CD8-positive, alpha-beta memory T cell (primary cell): ENCODE results near the gene POLR3G. TPM values are rescaled to one million over a fixed set of nuclear protein-coding genes. Genes with fewer than 3 reads are reported as not detected.

Source experiments
- CTCF ChIA-PET: fragments of 350-600 bp; sonication (Branson Sonifier 250); formaldehyde crosslinking; loops from one replicate; lab custom pipeline; 2021; ENCODE audit warnings: antibody characterized with exemption; lab: Charles Lee
- POLR2A ChIA-PET: fragments of 350-600 bp; sonication (Branson Sonifier 250); formaldehyde crosslinking; loops from one replicate; lab custom pipeline; 2021; ENCODE audit warnings: antibody characterized with exemption; lab: Charles Lee
- DNase-seq, 5 donors: peaks; one replicate each; pipeline versions ENCODE4 v3.0.0 to v3.0.0-alpha.2; 2020 to 2022; ENCODE audit warnings: mixed read lengths in 1 of 5
- H3K27ac ChIP-seq: one replicate; pipeline ENCODE4 v1.7.0; 2013; ENCODE audit warnings: low read depth, mild to moderate bottlenecking, low read length, moderate library complexity
- H3K27me3 ChIP-seq: 2 replicates; pipeline ENCODE4 v1.7.0; 2013; ENCODE audit warnings: low read length, mild to moderate bottlenecking; ENCODE audit not compliant: insufficient read depth, poor library complexity, severe bottlenecking
- H3K36me3 ChIP-seq: 2 replicates; pipeline ENCODE4 v1.7.0; 2013; ENCODE audit warnings: mild to moderate bottlenecking, low read length, moderate library complexity; ENCODE audit not compliant: insufficient read depth
- H3K4me1 ChIP-seq: 2 replicates; pipeline ENCODE4 v1.7.0; 2013; ENCODE audit warnings: mild to moderate bottlenecking, low read length, moderate library complexity; ENCODE audit not compliant: insufficient read depth
- H3K4me3 ChIP-seq: 2 replicates; pipeline ENCODE4 v1.7.0; 2013; ENCODE audit warnings: mild to moderate bottlenecking, low read length
- H3K9me3 ChIP-seq: 2 replicates; pipeline ENCODE4 v1.7.0; 2013; ENCODE audit warnings: mild to moderate bottlenecking, low read length
- H3K27ac Mint-ChIP-seq, 8 donors: one replicate each; pipeline ENCODE4 v1.8.0; 2020 to 2021; ENCODE audit warnings: mixed read lengths in 8 of 8, mild to moderate bottlenecking in 6 of 8, inconsistent platforms in 3 of 8, moderate library complexity in 3 of 8
- H3K27me3 Mint-ChIP-seq, 2 donors: one replicate each; pipeline ENCODE4 v1.8.0; 2020 to 2021; ENCODE audit warnings: mixed read lengths in 2 of 2, mild to moderate bottlenecking in 1 of 2, moderate library complexity in 1 of 2
- H3K36me3 Mint-ChIP-seq, 3 donors: one replicate each; pipeline ENCODE4 v1.8.0; 2020 to 2021; ENCODE audit warnings: mixed read lengths in 3 of 3, inconsistent platforms in 1 of 3, mild to moderate bottlenecking in 1 of 3
- H3K4me1 Mint-ChIP-seq, 3 donors: one replicate each; pipeline ENCODE4 v1.8.0; 2020 to 2021; ENCODE audit warnings: mixed read lengths in 3 of 3, inconsistent platforms in 1 of 3, mild to moderate bottlenecking in 1 of 3
- H3K4me3 Mint-ChIP-seq, 7 donors: one replicate each; pipeline ENCODE4 v1.8.0; 2020 to 2021; ENCODE audit warnings: mixed read lengths in 7 of 7, mild to moderate bottlenecking in 6 of 7, moderate library complexity in 4 of 7, inconsistent platforms in 2 of 7
- H3K9me3 Mint-ChIP-seq, 5 donors: one replicate each; pipeline ENCODE4 v1.8.0; 2020 to 2022; ENCODE audit warnings: mixed read lengths in 5 of 5, mild to moderate bottlenecking in 3 of 5, moderate library complexity in 2 of 5, inconsistent platforms in 1 of 5
- polyA plus RNA-seq: library from polyadenylated mRNA; unstranded; fragments of 300-500 nt; fragmentation: Illumina TruSeq; gene quantifications from one replicate; pipeline ENCODE4 v1.2.3, GENCODE V29; 2021
- total RNA-seq, 2 experiments: library from RNA; stranded (reverse); gene quantifications; one replicate each; pipeline ENCODE4 v1.2.3, GENCODE V29; 2021

Gene POLR3G
- total and polyA plus RNA-seq, 3 experiments from 2014 or later = 1.3 to 15.1 (median 14.7) TPM

DNA sequence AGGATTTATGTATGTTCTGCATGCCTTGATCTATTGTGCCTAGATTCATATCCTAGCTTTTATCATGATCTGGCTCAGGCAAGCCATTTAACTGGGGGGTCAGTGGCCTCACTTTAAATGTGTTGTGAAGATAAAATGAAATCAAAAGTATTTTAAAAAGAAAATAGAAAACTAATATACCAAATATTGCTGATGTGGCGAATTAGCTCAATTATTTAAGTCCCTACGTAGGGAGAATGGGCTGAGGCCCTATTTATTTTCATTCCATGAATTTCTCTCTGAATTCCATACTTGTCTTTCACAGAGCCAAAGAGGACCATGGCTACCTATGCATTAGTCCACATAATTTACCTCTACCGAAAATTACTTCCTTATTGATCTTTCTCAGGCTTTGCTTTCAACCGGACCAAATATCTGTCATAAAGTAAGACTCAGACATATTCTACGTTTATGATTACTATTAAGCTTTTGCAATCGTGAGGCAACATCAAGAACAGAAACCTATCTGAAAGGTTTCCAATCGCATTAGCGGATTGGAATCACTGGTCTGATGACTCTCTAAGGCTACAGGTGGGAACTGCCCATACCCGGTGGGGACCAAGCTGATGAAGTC is 1.8 kb upstream of the POLR3G start:
- peak overlapping the region; percentile 87 for H3K4me3 ChIP-seq
- Mint-ChIP-seq H3K4me1 (peaks cover 35 to 60% (median 57%) of the 10 kb centered on the region in 3 donors), H3K27me3 (no peaks in the 10 kb centered on the region), H3K36me3 (peaks cover 13 to 38% (median 33%) of the 10 kb centered on the region in 3 donors), H3K9me3 (peaks cover 4 to 25% (median 15%) of the 10 kb centered on the region in 5 donors), H3K4me3 (peak overlapping the region; percentile 95 to 100 (median 98)), H3K27ac (peak overlapping the region in 6 of 8 donors; percentile 50 to 97 (median 92))
- CTCF ChIA-PET = interaction anchor here (1.2 to 2.3 kb wide), 5 partner anchors 10 to 63 kb away, joined by 3 to 11 read pairs (median 5); partner anchors contain the start of genes CETN3 and LYSMD3
- H3K9me3 ChIP-seq = peaks cover 3% of the 10 kb centered on the region
- H3K36me3 ChIP-seq = no peaks in the 10 kb centered on the region
- no peak for DNase-seq
- peaks cover 15% of the 10 kb centered on the region for H3K4me1 ChIP-seq
- no peaks in the 10 kb centered on the region for H3K27me3 ChIP-seq
- POLR2A ChIA-PET = interaction anchor here (1.7 to 3.2 kb wide), 2 partner anchors 57 to 63 kb away, joined by 6 to 36 read pairs; partner anchors contain the start of genes CETN3 and LYSMD3
- peak overlapping the region; percentile 80 for H3K27ac ChIP-seq

DNA sequence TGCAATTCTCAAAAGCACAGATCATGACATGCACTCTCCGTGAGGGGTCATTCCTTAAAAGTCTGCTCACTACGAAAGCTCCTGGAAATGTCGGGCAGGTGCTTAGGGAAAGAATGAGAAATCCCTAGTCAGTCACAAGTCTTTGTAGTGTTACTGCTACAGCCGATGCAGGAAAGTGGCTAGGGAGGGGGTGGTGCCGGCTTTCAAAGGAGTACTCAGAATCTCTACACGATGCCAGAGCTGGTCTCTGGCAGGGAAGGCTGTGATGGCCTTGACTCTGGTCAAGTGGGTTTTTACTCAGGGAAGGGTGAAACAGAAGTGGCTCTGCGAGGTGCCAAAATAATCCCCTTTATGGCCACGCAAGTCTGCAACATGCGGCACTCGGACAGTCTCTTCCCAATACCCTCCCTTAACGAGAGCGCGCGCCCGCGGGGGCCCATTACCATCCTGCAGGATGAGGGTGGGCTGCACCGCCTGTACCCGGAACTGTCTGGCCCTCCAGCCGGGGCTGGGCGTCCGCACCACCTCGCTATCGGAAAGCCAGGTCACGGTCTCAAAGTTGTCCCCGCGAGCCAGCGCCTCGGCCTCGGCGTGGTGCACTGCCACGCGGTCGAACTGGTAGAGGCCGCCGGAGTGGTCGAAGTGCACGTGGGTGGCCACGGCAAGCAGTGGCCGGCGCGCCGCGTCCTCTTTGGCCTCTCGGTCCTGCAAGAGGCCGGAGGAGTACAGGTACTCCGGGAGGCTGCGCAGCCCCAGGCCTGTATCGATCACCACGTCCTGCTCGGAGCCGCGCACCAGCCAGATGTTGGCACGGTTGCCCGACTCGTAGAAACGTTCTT is 1.0 kb upstream of the POLR3G start:
- peak overlapping the region; percentile 95 to 100 (median 98) for H3K4me3 Mint-ChIP-seq
- DNase-seq = peak in 3 of 5 donors; percentile 4 to 54 (median 8)
- H3K27ac Mint-ChIP-seq = peak overlapping the region; percentile 90 to 98 (median 95)
- Histone ChIP-seq H3K4me3 (peak overlapping the region; percentile 87), H3K4me1 (peaks cover 15% of the 10 kb centered on the region), H3K9me3 (no peaks in the 10 kb centered on the region), H3K36me3 (no peaks in the 10 kb centered on the region), H3K27ac (peak overlapping the region; percentile 80), H3K27me3 (no peaks in the 10 kb centered on the region)
- peaks cover 2 to 17% (median 10%) of the 10 kb centered on the region in 5 donors for H3K9me3 Mint-ChIP-seq
- CTCF ChIA-PET = interaction anchor here (0.9 to 2.3 kb wide), 10 partner anchors 7 to 907 kb away, joined by 3 to 19 read pairs (median 5); partner anchors contain the start of genes CETN3 and LYSMD3
- peaks cover 7 to 30% (median 26%) of the 10 kb centered on the region in 3 donors for H3K36me3 Mint-ChIP-seq
- POLR2A ChIA-PET = interaction anchor here (1.2 to 3.2 kb wide), 5 partner anchors 55 to 907 kb away, joined by 5 to 36 read pairs (median 6); partner anchors contain the start of genes CETN3 and LYSMD3
- H3K4me1 Mint-ChIP-seq = peaks cover 35 to 59% (median 57%) of the 10 kb centered on the region in 3 donors
- H3K27me3 Mint-ChIP-seq = no peaks in the 10 kb centered on the region

DNA sequence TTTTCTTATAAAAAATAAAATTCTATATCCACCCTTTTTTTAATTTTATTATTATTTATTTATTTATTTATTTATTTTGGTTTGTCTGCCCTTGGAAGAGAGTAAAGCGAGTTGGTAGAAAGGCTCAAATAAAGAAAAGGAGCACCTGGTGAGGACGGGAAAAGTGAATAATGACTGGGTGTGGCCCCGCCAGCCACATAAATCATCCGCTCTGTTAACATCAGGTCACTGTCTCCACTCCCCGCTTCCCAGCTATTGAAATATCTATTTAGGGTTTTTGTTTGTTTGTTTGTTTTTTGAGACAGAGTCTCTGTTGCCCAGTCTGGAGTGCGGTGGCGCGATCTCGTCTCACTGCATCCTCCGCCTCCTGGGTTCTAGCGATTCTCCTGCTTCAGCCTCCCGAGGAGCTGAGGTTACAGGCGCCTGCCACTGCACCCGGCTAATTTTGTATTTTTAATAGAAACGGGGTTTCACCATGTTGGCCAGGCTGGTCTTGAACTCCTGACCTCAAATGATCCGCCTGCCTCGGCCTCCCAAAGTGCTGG is 844 bp downstream of the POLR3G start:
- POLR2A ChIA-PET = interaction anchor here (1.0 to 3.2 kb wide), 3 partner anchors 11 to 66 kb away, joined by 3 to 36 read pairs (median 7); partner anchors contain the start of gene CETN3
- Histone ChIP-seq H3K27me3 (no peaks in the 10 kb centered on the region), H3K36me3 (no peaks in the 10 kb centered on the region), H3K4me1 (peaks cover 15% of the 10 kb centered on the region), H3K9me3 (no peaks in the 10 kb centered on the region), H3K27ac (no peak overlapping the region), H3K4me3 (no peak overlapping the region)
- H3K4me1 Mint-ChIP-seq = peaks cover 30 to 42% (median 42%) of the 10 kb centered on the region in 3 donors
- H3K27me3 Mint-ChIP-seq = no peaks in the 10 kb centered on the region
- H3K9me3 Mint-ChIP-seq = peaks cover 0 to 2% (median 0%) of the 10 kb centered on the region in 5 donors
- peak overlapping the region in 1 of 8 donors; percentile 91 for H3K27ac Mint-ChIP-seq
- peak overlapping the region in 6 of 7 donors; percentile 15 to 99 (median 96) for H3K4me3 Mint-ChIP-seq
- DNase-seq = no peak
- CTCF ChIA-PET = interaction anchor here (1.3 to 2.1 kb wide), 4 partner anchors 9 to 66 kb away, joined by 3 to 19 read pairs (median 7); partner anchors contain the start of genes CETN3 and LYSMD3
- peaks cover 2 to 18% (median 7%) of the 10 kb centered on the region in 3 donors for H3K36me3 Mint-ChIP-seq

DNA sequence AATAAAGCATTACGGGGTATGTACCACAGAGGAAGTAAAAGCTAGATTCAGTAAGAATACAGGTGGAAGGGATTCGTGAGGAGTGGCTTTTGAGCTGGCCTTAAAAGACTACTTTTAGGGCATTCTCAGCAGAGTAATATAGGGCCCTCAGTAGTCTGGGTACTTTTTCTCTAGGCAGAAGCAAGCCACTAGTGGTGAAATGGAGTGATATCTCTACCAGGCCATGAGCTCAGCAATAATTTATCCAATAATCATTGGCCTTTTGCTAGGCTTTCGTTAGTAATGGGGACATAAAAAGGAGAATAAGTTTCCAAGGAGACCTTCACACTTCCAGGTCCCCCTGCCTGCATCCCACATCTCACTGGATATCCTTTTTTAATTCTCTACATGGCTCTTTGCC is 1.7 kb downstream of the POLR3G start:
- CTCF ChIA-PET = interaction anchor here (1.7 kb wide), 1 partner anchor 54 kb away, joined by 5 read pairs; no protein-coding TSS in a partner anchor
- no peak overlapping the region for H3K4me3 Mint-ChIP-seq
- Histone ChIP-seq H3K4me1 (peaks cover 15% of the 10 kb centered on the region), H3K27me3 (no peaks in the 10 kb centered on the region), H3K9me3 (no peaks in the 10 kb centered on the region), H3K27ac (no peak overlapping the region), H3K4me3 (no peak overlapping the region), H3K36me3 (no peaks in the 10 kb centered on the region)
- no peaks in the 10 kb centered on the region for H3K27me3 Mint-ChIP-seq
- POLR2A ChIA-PET = interaction anchor here (1.0 kb wide), 1 partner anchor 10 kb away, joined by 3 read pairs; no protein-coding TSS in a partner anchor
- no peaks in the 10 kb centered on the region for H3K9me3 Mint-ChIP-seq
- H3K4me1 Mint-ChIP-seq = peaks cover 21 to 33% (median 33%) of the 10 kb centered on the region in 3 donors
- no peak for DNase-seq
- H3K36me3 Mint-ChIP-seq = peaks cover 0 to 15% (median 0%) of the 10 kb centered on the region in 3 donors
- no peak overlapping the region for H3K27ac Mint-ChIP-seq

DNA sequence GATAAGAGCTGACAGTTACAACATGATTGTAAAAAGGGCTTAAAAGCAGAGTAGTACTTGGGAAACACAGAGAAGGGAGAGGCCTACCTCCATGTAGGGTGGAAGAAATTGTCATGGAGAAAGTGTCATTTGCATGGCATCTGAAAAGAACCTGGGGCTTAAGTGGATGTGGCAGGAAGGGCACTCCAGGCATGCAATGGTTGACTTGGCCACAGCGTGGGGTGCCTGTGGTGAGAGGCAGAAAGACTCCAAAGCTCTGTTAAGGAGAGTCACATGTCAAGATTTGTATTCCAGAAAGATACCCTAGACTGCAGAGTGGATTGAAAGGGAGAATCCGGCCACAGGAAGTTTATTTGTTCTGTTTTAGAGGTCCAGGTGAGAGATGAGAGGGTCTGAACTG is 2.4 kb downstream of the POLR3G start:
- H3K27me3 ChIP-seq = no peaks in the 10 kb centered on the region
- peak overlapping the region in 1 of 8 donors; percentile 39 for H3K27ac Mint-ChIP-seq
- peaks cover 17 to 27% (median 26%) of the 10 kb centered on the region in 3 donors for H3K4me1 Mint-ChIP-seq
- H3K27ac ChIP-seq = no peak overlapping the region
- no peak overlapping the region for H3K4me3 ChIP-seq
- ChIA-PET CTCF (interaction anchor here (1.7 kb wide), 1 partner anchor 53 kb away, joined by 5 read pairs; no protein-coding TSS in a partner anchor), POLR2A (no interaction called here)
- no peak overlapping the region for H3K4me3 Mint-ChIP-seq
- no peaks in the 10 kb centered on the region for H3K9me3 ChIP-seq
- DNase-seq = no peak
- no peaks in the 10 kb centered on the region for H3K27me3 Mint-ChIP-seq
- H3K9me3 Mint-ChIP-seq = no peaks in the 10 kb centered on the region
- H3K4me1 ChIP-seq = peaks cover 15% of the 10 kb centered on the region
- peaks cover 0 to 15% (median 0%) of the 10 kb centered on the region in 3 donors for H3K36me3 Mint-ChIP-seq
- no peaks in the 10 kb centered on the region for H3K36me3 ChIP-seq

DNA sequence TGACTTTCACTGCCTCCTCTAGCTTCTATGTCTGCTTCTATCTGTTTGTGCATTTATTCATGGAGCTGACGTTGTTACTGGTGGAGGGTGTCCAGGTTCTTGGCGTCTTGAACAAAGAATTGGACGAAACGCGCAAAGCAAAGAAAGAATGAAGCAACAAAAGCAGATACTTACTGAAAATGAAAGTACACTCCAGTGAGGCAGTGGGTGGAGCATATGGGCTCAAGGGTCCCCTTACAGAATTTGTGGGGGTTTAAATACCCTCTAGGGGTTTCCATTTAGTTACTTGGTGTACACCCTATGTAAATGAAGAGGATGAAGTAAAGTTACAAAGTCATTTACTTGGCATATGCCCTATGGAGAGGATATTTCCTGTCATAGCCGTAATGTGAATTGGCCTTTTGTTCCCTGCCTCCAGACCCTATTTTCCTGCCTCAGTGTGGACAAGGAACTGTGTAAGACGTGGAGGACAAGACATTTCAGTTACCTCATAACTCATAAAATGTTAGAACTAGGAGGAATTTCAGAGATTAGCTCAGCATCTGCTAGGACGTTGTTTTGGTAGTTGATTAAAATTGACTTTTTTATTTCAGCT is 3.1 kb downstream of the POLR3G start:
- ChIA-PET CTCF (interaction anchor here (1.7 kb wide), 1 partner anchor 53 kb away, joined by 5 read pairs; no protein-coding TSS in a partner anchor), POLR2A (no interaction called here)

More for the DNA sequence above, 3.1 kb downstream of the POLR3G start:
- no peak overlapping the region for H3K4me3 ChIP-seq
- H3K4me1 ChIP-seq = peaks cover 12% of the 10 kb centered on the region
- Mint-ChIP-seq H3K27me3 (no peaks in the 10 kb centered on the region), H3K9me3 (no peaks in the 10 kb centered on the region), H3K36me3 (peaks cover 0 to 15% (median 0%) of the 10 kb centered on the region in 3 donors), H3K4me1 (peaks cover 14 to 21% (median 19%) of the 10 kb centered on the region in 3 donors), H3K4me3 (no peak overlapping the region), H3K27ac (no peak overlapping the region)
- H3K36me3 ChIP-seq = no peaks in the 10 kb centered on the region
- no peak for DNase-seq
- no peaks in the 10 kb centered on the region for H3K9me3 ChIP-seq
- no peaks in the 10 kb centered on the region for H3K27me3 ChIP-seq
- H3K27ac ChIP-seq = no peak overlapping the region
